CMK (cell line): ENCODE results near the gene JADE1.
A peak's percentile ranks its signal among the peaks of the same experiment; 100 is the strongest.

Experiments
- DNase-seq: peaks from one replicate; pipeline ENCODE4 v3.0.0-alpha.2; 2010; ENCODE audit warnings: low read depth

Gene JADE1

DNA sequence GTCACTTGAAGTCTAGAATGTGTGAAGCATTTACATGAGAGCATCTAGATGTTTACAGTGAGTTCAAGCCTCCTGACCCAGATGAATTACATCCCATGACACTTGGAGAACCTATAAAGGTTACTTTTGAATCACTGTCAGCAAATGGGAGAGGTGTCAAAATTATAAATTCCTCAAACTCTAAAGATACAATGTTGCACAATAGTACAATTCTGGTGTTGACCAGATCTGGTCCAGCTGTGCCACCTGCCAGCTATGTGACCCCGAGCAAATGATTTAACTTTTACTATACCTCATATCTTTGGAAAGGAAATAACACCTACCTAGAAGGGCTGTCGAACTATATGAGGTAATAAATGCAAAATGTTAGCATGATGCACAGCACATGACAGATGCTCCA lies 69.8 kb downstream of the JADE1 start:
- no peak for DNase-seq

DNA sequence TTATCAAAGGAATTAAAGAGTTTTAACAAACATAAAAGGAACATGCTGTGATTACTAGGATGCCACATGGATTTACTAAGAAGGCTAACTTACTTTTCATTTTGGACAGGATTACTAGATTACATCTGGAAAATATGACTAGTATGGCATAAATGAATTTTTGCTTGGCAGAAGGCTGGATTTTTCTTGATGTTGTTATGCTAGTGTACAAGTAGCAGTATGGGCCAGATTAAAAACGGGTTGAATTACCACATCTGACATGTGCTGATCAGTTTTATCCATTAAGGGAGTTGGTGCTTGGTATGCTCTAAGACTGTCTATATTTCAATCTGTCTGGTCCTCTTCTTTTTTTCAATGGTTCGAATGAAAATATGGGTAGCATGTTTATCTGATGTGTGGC lies 70.5 kb downstream of the JADE1 start:
- no peak for DNase-seq

DNA sequence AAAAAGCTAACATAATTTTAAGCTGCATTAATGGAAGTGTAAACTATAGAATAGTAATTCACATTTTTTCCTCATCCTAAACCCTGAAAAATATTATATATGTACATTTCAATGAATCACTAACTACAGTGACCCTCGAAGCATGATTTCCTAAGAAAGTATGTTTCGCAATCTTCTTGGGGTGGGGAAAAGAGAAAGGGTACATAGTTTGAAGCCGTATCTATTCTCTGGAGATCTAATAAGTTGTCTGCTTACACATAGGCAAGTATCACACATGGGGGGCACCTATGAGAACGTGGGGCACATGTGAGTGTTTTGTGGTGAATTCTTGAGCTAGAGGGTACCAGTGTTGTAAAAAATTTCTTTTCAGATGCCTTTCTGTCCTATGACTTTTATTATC lies 71.2 kb downstream of the JADE1 start:
- DNase-seq, result no peak

DNA sequence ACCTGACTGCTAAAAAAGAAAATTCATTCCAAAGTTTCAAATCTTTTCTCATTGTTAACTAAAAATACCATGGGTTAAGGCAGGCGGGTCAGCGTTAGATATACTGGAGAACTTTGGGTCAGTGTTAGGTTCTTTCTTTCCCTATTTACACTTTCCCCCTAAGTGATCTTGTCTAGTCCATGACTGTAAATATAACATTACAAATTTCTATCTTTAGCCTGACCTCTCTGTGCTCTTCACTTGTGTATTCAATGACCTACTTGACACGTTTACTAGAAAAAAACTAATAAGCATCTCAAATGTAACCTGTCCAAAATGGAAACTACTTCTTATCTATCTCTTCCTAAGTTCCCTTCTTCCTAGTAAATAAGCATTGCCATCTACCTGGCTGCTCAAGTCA lies 95.3 kb downstream of the JADE1 start:
- DNase-seq, result no peak

DNA sequence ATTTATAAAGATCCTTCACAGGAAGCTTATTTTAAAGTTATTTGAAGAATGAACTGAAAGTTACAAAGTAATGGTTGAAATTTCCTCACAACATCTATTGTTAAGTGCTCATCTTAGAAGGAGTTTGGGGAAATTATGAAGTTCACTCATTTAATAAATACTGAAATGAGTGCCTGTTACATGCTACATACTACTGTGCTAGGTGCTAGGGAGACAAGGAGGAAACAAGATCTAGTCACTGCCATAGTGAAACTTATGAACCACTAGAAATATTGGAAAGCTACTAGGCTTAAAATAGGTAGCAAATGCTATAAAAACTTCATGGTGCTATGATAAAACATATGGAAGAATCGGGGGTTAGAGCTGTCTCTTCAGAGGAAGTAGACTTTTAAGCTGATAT lies 97.1 kb downstream of the JADE1 start:
- no peak for DNase-seq

DNA sequence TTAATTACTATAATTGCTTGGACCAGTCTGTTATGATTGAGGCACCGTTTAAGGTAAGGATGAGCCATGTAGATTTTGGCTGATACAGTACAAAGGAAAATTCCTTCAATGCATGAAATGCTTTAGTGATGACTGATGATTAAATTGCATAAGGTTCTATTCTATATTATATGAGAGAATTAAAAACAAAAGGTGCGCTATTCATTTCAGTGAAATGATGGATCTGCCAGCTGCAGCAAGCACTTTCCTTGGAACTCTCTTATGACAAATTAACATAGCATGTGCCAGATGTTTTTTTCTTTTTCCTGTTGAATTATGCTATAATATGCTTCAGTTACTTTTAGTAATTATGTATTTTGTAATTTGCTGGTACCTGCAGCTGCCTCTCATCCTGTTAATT lies 98.5 kb downstream of the JADE1 start:
- no peak for DNase-seq

DNA sequence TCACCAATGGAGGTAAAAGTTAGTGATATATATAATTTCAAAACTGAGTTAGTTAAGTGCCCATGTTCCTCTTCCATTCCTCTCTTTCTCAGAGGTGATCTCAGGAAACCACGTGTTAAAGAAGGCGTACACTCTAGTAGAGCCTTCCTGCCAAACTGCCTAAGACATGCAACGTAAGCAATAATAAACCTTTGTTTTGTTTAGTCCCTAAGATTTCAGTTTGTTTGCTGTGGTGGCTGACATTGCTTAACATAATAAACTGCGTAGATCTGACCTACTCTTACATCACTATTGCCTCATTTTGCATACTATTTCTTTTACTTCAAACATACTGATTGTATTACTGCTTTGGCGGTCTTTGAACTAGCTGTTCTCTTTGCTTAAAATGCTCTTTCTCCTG lies 99.2 kb downstream of the JADE1 start:
- DNase-seq, result no peak

DNA sequence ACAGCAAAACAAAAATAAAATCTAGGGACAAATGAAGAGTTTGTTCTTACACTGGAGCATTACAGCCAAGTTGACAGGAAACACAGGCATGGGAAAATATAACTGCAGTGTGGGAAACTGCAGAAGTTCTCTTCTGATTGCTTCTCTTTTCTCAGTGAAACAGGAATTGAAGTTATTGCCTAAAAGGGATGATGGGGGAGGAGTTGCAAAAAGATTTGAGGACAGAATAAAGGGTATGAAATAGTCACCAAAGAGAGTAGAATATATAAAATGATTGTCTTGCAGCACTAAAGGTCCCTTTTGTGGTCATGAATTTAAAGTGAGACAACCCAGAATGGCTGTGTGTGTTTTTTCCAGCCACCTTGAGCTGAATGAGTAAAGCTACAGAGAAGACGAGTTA lies 103.7 kb downstream of the JADE1 start:
- no peak for DNase-seq

DNA sequence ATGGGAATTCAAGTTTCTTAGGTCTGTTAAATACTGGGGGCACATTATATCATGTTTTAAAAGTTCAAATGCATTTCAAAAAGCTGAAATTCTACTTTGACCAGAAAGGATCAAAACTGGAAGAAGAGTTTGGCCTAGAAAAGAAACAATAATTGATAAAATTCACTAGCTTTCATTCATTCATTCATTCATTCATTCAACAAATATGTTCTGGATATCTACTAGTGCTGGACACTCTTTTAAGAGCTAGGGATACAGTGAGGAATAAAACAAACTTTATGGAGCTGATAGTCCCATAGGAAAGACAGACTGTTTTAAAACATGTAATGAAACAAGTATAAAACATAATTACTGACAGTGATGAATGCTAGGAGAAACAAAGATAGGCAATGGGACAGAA lies 106.0 kb downstream of the JADE1 start:
- DNase-seq, result no peak

DNA sequence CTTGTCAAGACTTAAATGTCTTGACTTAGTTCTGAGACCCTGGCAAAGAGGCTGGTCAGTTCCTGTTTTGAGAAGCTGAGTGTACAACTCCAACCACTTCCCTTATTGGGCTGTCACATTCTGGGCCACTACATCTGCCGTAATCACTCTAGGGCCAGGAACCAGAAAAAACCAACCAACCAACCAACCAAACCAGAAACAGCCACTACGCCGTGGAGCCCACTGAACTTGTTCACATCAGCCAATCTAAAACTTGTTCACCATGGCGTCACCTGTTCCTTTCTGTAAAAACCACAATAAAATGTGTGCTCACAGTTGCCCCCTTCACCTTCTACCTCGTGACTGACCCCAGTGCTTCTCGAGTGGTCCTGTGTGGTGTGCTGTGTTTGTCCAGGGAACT lies 107.3 kb downstream of the JADE1 start:
- peak; percentile 38 for DNase-seq

DNA sequence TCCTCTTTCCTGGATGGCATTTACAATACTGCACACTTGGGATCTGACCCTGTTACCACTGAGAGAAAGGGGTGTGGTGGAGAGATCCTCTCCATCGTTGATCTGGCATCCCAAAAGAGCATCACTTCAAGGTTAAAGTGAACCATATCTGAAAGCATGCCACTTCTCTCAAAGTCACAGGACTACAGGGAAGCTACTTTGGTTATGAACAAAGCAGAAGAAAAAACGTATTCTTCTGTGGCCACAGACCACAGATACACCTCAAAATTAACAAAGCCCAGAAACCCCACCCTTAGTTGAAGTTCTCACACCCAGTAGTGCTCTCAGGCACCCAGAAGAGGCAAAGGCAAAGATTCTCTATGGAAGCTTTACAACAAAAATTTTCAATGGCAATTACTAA lies 108.3 kb downstream of the JADE1 start:
- no peak for DNase-seq

DNA sequence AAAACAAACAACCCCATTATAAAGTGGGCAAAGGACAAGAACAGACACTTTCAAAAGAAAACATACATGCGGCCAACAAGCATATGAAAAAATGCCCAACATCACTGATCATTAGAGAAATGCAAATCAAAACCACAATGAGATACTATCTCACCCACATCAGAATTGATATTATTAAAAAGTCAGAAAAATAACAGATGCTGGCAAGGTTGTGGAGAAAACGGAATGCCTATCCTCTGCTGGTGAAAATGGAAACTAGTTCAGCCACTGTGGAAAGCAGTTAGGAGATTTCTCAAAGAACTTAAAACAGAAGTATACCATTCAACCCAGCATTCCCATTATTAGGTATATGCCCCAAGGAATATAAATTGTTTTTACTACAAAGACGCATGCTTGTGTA lies 112.5 kb downstream of the JADE1 start:
- no peak for DNase-seq
